Activated T-helper 1 cell treated with anti-CD3 and anti-CD28 coated beads, Interleukin-12 subunit alpha, Interleukin-12 subunit beta, Interleukin-2, Interleukin-4 antibody, amounts not matched to agents 30 ng/mL and 10 ng/mL and 1 ng/mL, durations not matched to agents 14 hours and 24 hours and 36 hours (primary cell): ENCODE measurements around the gene CNIH4. TPM values are rescaled to one million over a fixed set of nuclear protein-coding genes. Genes with fewer than 3 reads are reported as not detected.
"Not testable (repeated sequence)": the region's sequence is repeated elsewhere in the genome, so short reads cannot be mapped to it uniquely, and the experiment has no call there.

Source experiments
- DNase-seq: peaks from one replicate; pipeline ENCODE4 v3.0.0; 2021; ENCODE audit warnings: low spot score
- H3K27ac Mint-ChIP-seq: one replicate; pipeline ENCODE4 v1.8.0; 2021; ENCODE audit warnings: mild to moderate bottlenecking, mixed read lengths
- H3K27me3 Mint-ChIP-seq: one replicate; pipeline ENCODE4 v1.8.0; 2022; ENCODE audit warnings: mild to moderate bottlenecking, moderate library complexity, mixed read lengths; ENCODE audit not compliant: insufficient read depth
- H3K36me3 Mint-ChIP-seq: one replicate; pipeline ENCODE4 v1.8.0; 2021; ENCODE audit warnings: low read depth, mixed read lengths
- H3K4me1 Mint-ChIP-seq: one replicate; pipeline ENCODE4 v1.8.0; 2021; ENCODE audit warnings: low read depth, mixed read lengths
- H3K4me3 Mint-ChIP-seq: one replicate; pipeline ENCODE4 v1.8.0; 2021; ENCODE audit warnings: mild to moderate bottlenecking, moderate library complexity, mixed read lengths
- H3K9me3 Mint-ChIP-seq: one replicate; pipeline ENCODE4 v1.8.0; 2021; ENCODE audit warnings: mixed read lengths
- intact Hi-C: fragments of 100-400 bp; cut with micrococcal nuclease; formaldehyde crosslinking; loops from one replicate; pipeline ENCODE4 v1.15.1; 2024
- total RNA-seq: library from RNA; stranded (reverse); gene quantifications from 2 replicates; pipeline ENCODE4 v1.2.3, GENCODE V29; 2022

CNIH4 gene
- total RNA-seq, 1 donor from 2014 or later, result 82.3 TPM

- Mint-ChIP-seq H3K9me3 (no peaks in the 10 kb centered on the region), H3K27ac (peak overlapping the region; percentile 89), H3K27me3 (no peaks in the 10 kb centered on the region), H3K4me3 (peak overlapping the region; percentile 62), H3K4me1 (peaks cover 34% of the 10 kb centered on the region), H3K36me3 (peaks cover 2% of the 10 kb centered on the region)
- intact Hi-C loops, result loop anchor here (1.0 to 10.0 kb wide), 10 partner anchors 44 to 635 kb away; partner anchors contain the start of gene DEGS1
- DNase-seq, result peak; percentile 28
Observed at GRCh38 chr1:224333309-224333926, 23.3 kb upstream of the CNIH4 start.

GRCh38 chr1:224333939-224334786, 22.5 kb upstream of the CNIH4 start:
- no peak for DNase-seq
- intact Hi-C loops, result loop anchor here (1.0 to 10.0 kb wide), 12 partner anchors 43 to 636 kb away; partner anchors contain the start of genes DEGS1 and WDR26
- H3K4me3 Mint-ChIP-seq, result peak overlapping the region; percentile 31
- H3K9me3 Mint-ChIP-seq, result no peaks in the 10 kb centered on the region
- peaks cover 28% of the 10 kb centered on the region for H3K4me1 Mint-ChIP-seq
- H3K27ac Mint-ChIP-seq, result peak overlapping the region; percentile 89
- peaks cover 2% of the 10 kb centered on the region for H3K36me3 Mint-ChIP-seq
- H3K27me3 Mint-ChIP-seq, result peaks cover 2% of the 10 kb centered on the region

- intact Hi-C loops, result loop anchor here (10.0 kb wide), 1 partner anchor 343 kb away; no protein-coding TSS in a partner anchor
- Mint-ChIP-seq H3K36me3 (peaks cover 3% of the 10 kb centered on the region), H3K27me3 (peaks cover 8% of the 10 kb centered on the region), H3K4me3 (no peak overlapping the region), H3K27ac (no peak overlapping the region), H3K4me1 (peaks cover 20% of the 10 kb centered on the region), H3K9me3 (peaks cover 11% of the 10 kb centered on the region)
- DNase-seq, result no peak
Observed at GRCh38 chr1:224338150-224338838, 18.4 kb upstream of the CNIH4 start.

GRCh38 chr1:224339442-224340033, 17.1 kb upstream of the CNIH4 start:
- Mint-ChIP-seq H3K27ac (no peak overlapping the region), H3K9me3 (peaks cover 18% of the 10 kb centered on the region), H3K36me3 (peaks cover 7% of the 10 kb centered on the region), H3K4me3 (no peak overlapping the region), H3K4me1 (peaks cover 8% of the 10 kb centered on the region), H3K27me3 (peaks cover 8% of the 10 kb centered on the region)
- DNase-seq, result no peak
- intact Hi-C loops, result loop anchor here (10.0 kb wide), 1 partner anchor 345 kb away; no protein-coding TSS in a partner anchor

- intact Hi-C loops, H3K27me3 Mint-ChIP-seq, DNase-seq, H3K27ac Mint-ChIP-seq, H3K4me1 Mint-ChIP-seq, H3K36me3 Mint-ChIP-seq: not testable (repeated sequence)
- H3K4me3 Mint-ChIP-seq, result peak overlapping the region; percentile 61
- H3K9me3 Mint-ChIP-seq, result peaks cover 24% of the 10 kb centered on the region
Observed at GRCh38 chr1:224340453-224341384, 16.0 kb upstream of the CNIH4 start.

GRCh38 chr1:224343679-224344078, 13.0 kb upstream of the CNIH4 start:
- intact Hi-C loops, result no loop called here
- Mint-ChIP-seq H3K27ac (no peak overlapping the region), H3K4me3 (no peak overlapping the region), H3K36me3 (peaks cover 7% of the 10 kb centered on the region), H3K27me3 (peaks cover 9% of the 10 kb centered on the region), H3K9me3 (peaks cover 36% of the 10 kb centered on the region), H3K4me1 (peaks cover 14% of the 10 kb centered on the region)
- DNase-seq, result no peak

- Mint-ChIP-seq H3K4me3 (no peak overlapping the region), H3K9me3 (peaks cover 26% of the 10 kb centered on the region), H3K36me3 (peaks cover 5% of the 10 kb centered on the region), H3K4me1 (peaks cover 11% of the 10 kb centered on the region), H3K27me3 (peaks cover 2% of the 10 kb centered on the region), H3K27ac (no peak overlapping the region)
- DNase-seq, result no peak
- intact Hi-C loops, result no loop called here
Observed at GRCh38 chr1:224348137-224348536, 8.5 kb upstream of the CNIH4 start.

GRCh38 chr1:224349716-224350115, 7.0 kb upstream of the CNIH4 start:
- H3K27ac Mint-ChIP-seq, intact Hi-C loops, H3K4me3 Mint-ChIP-seq, H3K36me3 Mint-ChIP-seq, H3K27me3 Mint-ChIP-seq, DNase-seq: not testable (repeated sequence)
- Mint-ChIP-seq H3K9me3 (peaks cover 16% of the 10 kb centered on the region), H3K4me1 (peaks cover 11% of the 10 kb centered on the region)

- DNase-seq, H3K9me3 Mint-ChIP-seq, H3K27me3 Mint-ChIP-seq, intact Hi-C loops, H3K36me3 Mint-ChIP-seq, H3K4me3 Mint-ChIP-seq: not testable (repeated sequence)
- peak overlapping the region; percentile 34 for H3K27ac Mint-ChIP-seq
- H3K4me1 Mint-ChIP-seq, result peaks cover 13% of the 10 kb centered on the region
Observed at GRCh38 chr1:224352436-224353085, 4.1 kb upstream of the CNIH4 start.

GRCh38 chr1:224353975-224354925, 2.4 kb upstream of the CNIH4 start:
- Mint-ChIP-seq H3K9me3 (no peaks in the 10 kb centered on the region), H3K4me3 (no peak overlapping the region), H3K36me3 (peaks cover 13% of the 10 kb centered on the region), H3K27me3 (no peaks in the 10 kb centered on the region), H3K27ac (no peak overlapping the region), H3K4me1 (peaks cover 19% of the 10 kb centered on the region)
- no peak for DNase-seq
- intact Hi-C loops, result no loop called here
